WTC11 (cell line): Measurements from ENCODE around the gene CDC73.

ENCODE experiments used
- ATF1 ChIP-seq: sonication (generic); formaldehyde crosslinking; IDR thresholded peaks from 2 replicates; pipeline ENCODE4 v1.8.1; 2023; ENCODE audit warnings: mild to moderate bottlenecking, moderate library complexity, missing genetic modification reagents
- FOXP1 ChIP-seq: sonication (generic); formaldehyde crosslinking; IDR thresholded peaks from 2 replicates; pipeline ENCODE4 v1.8.0; 2022; ENCODE audit warnings: missing genetic modification reagents, mild to moderate bottlenecking, moderate library complexity, borderline replicate concordance
- KAT7 ChIP-seq: sonication (generic); formaldehyde crosslinking; IDR thresholded peaks from 2 replicates; pipeline ENCODE4 v1.8.1; 2023; ENCODE audit warnings: missing genetic modification reagents, mild to moderate bottlenecking, borderline replicate concordance
- NFYB ChIP-seq: sonication (generic); formaldehyde crosslinking; conservative IDR thresholded peaks from 2 replicates; pipeline ENCODE4 v1.8.0; 2022; ENCODE audit warnings: low read depth, missing genetic modification reagents
- NR1H2 ChIP-seq: sonication (generic); formaldehyde crosslinking; IDR thresholded peaks from 2 replicates; pipeline ENCODE4 v1.9.0; 2021; ENCODE audit warnings: mild to moderate bottlenecking, moderate library complexity, missing genetic modification reagents
- TF ChIP-seq, protein P1 (sequence below): fragments of 200-600 bp; IDR thresholded peaks from 2 replicates; pipeline ENCODE4 v1.8.0; 2022; ENCODE audit warnings: antibody characterized with exemption
- TF ChIP-seq, protein P2 (sequence below): sonication (generic); formaldehyde crosslinking; conservative IDR thresholded peaks from 2 replicates; pipeline ENCODE4 v1.8.1; 2022; ENCODE audit warnings: mild to moderate bottlenecking, missing genetic modification reagents

DNA sequence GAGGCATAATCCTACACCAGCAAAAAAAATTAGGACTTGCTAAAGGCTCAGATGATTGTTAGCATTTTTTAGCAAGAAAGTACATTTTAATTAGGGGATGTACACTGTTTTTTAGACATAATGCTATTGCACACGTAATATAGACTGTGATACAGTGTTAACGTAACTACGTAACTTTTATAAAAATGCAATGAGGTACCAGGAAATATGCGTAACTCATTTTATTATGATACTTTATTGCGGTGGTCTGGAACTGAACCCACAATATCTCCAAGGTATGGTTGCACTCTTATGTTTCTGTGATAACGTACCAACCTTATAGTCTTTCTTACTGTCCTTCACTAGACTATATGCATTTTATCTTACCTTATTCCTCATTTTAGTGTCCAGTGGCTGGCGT is 127.4 kb downstream of the CDC73 start:
- TF ChIP-seq, protein P1, sequence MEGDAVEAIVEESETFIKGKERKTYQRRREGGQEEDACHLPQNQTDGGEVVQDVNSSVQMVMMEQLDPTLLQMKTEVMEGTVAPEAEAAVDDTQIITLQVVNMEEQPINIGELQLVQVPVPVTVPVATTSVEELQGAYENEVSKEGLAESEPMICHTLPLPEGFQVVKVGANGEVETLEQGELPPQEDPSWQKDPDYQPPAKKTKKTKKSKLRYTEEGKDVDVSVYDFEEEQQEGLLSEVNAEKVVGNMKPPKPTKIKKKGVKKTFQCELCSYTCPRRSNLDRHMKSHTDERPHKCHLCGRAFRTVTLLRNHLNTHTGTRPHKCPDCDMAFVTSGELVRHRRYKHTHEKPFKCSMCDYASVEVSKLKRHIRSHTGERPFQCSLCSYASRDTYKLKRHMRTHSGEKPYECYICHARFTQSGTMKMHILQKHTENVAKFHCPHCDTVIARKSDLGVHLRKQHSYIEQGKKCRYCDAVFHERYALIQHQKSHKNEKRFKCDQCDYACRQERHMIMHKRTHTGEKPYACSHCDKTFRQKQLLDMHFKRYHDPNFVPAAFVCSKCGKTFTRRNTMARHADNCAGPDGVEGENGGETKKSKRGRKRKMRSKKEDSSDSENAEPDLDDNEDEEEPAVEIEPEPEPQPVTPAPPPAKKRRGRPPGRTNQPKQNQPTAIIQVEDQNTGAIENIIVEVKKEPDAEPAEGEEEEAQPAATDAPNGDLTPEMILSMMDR, result no peak
- no peak for TF ChIP-seq FOXP1 (CRISPR knock-in tag)
- TF ChIP-seq NR1H2 (CRISPR knock-in tag), result no peak
- TF ChIP-seq, protein P2, sequence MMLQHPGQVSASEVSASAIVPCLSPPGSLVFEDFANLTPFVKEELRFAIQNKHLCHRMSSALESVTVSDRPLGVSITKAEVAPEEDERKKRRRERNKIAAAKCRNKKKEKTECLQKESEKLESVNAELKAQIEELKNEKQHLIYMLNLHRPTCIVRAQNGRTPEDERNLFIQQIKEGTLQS (CRISPR knock-in tag), result no peak
- no peak for TF ChIP-seq NFYB
- TF ChIP-seq ATF1 (CRISPR knock-in tag), result no peak
- TF ChIP-seq KAT7 (CRISPR knock-in tag), result no peak
